Lower leg skin (tissue), 3 donors: ENCODE data around the gene HINT2.

ENCODE experiments used
- CTCF ChIP-seq, 3 donors: fragments of 450-650 bp; IDR thresholded peaks; one replicate each; pipeline ENCODE4 v1.5.1; 2016; ENCODE audit warnings: antibody characterized with exemption in 3 of 3, mild to moderate bottlenecking in 3 of 3, moderate library complexity in 2 of 3
- POLR2A ChIP-seq, 2 donors: fragments of 450-650 bp; IDR thresholded peaks; one replicate each; pipeline ENCODE4 v1.6.1; 2016 to 2017; ENCODE audit warnings: antibody characterized with exemption in 2 of 2, mild to moderate bottlenecking in 1 of 2, moderate library complexity in 1 of 2

- TF ChIP-seq CTCF (IDR thresholded peaks at IDR 0.05) = no peak
- TF ChIP-seq POLR2A (IDR thresholded peaks at IDR 0.05) = no peak
Observed at GRCh38 chr9:35835766-35836165, 20.9 kb upstream of the HINT2 start.
